GM21737 (cell line): ENCODE measurements around the gene WASHC3.
"Not testable (repeated sequence)": the region's sequence is repeated elsewhere in the genome, so short reads cannot be mapped to it uniquely, and the experiment has no call there.

Experiments used
- ATAC-seq: cut with Tn5 transposase; IDR thresholded peaks from one replicate; pipeline ENCODE4 v1.9.1; 2021; ENCODE audit warnings: mild to moderate bottlenecking, moderate library complexity; ENCODE audit not compliant: unreplicated experiment

WASHC3 gene

DNA sequence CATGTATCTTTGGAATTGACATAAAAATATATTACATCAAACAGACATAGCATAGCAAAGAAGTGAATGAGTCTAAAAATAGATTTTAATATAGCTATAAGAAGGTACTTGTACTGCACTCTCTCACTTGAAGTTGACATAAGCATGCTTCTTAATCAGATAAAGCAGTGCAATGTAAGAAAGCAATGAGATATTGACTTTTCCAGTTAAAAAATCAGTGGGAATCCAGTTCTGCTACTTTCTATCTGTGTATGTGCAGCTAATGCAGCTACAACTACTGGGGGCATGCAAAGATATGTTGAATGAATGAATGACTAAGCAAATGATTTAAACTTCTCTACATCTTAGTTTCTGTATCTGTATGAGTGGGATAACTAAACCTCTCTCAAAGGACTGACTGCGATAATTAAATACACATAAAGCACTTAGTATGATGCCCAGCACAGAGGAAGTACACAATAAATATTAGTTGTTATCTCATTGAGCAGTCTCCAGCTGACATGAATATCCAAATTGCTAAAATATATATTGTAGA, 10.3 kb downstream of the WASHC3 start:
- no peak for ATAC-seq

DNA sequence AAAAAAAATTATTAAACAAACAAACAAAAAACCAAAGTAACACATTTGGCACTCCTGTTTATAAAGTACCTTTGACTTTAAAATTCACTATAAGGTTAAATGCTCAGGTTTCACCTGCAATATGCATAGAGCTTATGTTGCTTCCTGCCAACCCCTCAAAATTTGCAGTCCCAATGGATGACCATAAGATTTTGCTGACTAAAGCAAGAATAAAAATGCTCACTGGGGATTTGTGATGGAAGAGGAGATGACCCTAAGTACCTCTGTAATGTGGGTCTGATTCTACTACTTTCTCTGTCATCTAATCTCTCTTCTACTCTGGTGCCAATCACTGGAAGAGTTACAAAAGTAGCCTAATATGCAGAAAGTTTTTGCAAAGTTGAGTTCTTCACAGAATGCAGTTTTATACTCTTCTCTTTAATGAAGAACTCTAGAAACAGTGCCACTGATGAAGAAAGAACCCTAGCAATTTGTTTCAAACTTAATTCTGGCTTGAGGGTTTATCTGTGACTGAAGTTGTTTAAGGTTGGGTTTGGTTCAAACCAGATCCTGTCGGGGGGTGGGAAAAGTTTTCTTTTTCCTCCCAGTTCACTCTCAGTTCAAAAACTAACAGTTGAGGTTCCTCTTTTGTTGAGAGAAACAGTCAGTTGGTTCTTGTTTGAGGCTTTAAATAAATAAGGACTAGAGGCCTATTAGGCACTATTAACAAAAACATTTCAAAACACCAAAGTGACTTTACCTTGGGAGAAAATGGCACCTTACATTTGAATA, 10.9 kb downstream of the WASHC3 start:
- ATAC-seq = no peak

DNA sequence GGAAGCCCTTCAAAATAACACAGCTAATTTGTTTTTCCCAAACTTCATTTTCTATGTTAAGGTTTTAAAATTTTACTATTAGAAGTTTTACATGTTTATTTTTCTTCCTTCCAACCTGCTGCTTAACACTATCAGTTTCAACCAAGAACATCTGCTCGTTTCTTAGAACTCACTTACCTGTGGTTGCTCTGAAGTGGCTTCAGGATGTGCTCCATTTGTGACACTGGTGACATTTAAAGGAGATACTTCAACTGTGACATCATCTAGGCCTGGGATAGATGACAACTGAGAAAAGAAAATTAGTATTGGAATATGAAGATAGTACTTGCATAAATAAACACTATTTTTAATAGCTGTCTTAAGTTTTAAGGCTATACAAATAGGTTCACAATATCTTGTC, 17.9 kb downstream of the WASHC3 start:
- peak; percentile 72 for ATAC-seq

DNA sequence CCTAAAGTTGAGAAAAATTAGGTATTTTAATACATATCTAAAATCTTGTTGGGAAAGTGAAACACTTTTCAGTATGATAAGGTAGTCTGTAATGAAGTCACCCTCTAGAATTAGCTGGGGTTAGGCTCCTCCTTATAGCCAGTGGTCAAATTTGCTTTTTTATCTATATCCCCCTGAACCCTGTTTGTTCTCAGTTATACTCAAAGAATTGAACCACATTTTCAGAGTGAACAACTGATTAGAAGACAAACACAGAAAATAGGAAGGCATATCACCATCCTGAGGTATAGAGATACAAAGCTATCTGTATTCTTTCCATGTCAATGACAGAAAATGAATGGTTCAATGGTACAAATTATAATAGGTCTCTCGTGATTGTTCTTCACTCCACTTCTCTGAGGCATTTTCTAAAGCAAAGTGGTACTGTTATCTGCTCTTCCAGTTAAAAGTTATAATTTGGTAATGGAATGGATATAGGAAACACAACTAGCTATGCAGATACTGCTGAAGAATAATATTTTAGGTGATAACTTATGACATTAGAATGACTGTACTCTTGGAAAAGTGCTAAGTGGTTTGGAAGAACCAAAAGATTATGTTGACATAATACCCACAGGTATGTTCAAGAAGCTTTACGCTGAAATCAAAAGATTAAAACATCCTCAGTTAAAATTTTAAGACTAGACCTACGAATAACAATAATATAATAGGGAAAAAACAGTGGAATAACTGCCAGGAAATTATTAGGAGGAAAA, 27.6 kb downstream of the WASHC3 start:
- no peak for ATAC-seq

DNA sequence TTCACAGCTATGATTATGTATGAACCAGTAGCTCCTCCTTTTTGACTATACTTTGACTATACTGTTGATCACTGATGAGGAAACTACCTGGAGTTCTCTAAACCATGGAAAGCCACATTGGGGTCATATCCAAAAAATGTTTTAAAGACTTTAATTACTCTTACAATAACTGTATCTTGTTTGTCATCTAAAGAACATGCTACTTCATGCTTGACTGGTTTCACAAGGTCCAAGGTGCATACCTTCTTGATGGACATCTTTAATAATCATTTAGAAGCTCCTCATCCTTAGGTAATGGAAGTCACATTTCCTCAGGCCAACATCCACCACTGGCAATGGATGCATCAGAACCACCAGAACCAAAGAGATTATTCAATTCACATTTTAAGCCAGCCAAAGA, 29.9 kb downstream of the WASHC3 start:
- no peak for ATAC-seq

DNA sequence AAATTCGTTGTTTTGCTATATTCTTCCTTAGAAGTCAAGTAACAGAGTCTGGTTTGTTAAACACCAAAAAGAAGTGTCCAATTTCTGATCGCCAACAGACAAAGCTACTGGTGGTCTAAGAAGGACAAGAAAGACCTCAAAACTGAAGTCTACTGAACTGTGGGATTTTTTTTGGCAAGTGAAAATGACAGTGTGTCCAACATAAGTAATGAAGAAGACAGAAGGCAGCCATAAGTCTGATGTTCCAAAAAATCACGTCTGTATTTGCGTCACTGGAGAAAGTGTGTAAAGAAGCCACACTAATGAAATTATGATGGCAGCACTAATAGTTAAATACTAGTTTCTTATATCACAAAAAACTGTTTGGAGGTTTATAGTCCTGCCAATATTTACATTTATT, 32.6 kb downstream of the WASHC3 start:
- no peak for ATAC-seq

DNA sequence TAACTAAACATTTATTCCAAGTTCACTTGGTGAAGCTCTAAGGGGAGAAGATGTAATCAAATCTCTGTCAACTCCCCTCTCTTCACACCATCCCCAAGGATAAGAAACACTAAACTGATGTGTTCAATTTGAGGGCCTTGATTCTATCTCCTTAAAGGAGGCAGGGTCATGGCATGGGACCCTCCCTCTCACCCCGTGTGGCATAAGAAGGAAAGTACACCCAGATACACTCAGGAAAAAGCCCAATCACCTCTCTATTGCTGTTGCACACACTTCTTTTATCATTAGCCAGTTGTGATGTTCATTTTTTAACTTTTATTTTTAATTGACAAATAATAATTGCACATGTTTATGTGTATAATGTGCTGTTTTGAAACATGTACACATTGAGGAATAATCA, 35.1 kb downstream of the WASHC3 start:
- no peak for ATAC-seq

DNA sequence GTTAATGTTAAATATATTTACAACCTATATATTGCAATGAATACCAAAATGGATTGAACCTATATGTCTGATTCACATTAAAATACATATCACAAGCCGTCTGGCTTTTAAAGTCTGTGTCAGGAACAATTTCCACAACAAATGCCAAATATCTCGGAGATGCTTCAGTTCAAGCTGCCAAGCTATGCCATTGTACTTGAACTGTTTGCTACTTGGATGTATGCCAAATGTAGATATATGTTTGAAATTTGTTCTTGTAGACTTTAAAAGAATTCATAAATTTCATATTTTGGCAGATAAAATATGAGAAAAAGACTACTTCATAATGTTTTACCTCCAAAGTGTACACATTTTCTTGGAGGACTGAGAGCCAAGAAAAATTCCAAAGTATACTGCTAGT, 37.0 kb downstream of the WASHC3 start:
- no peak for ATAC-seq

DNA sequence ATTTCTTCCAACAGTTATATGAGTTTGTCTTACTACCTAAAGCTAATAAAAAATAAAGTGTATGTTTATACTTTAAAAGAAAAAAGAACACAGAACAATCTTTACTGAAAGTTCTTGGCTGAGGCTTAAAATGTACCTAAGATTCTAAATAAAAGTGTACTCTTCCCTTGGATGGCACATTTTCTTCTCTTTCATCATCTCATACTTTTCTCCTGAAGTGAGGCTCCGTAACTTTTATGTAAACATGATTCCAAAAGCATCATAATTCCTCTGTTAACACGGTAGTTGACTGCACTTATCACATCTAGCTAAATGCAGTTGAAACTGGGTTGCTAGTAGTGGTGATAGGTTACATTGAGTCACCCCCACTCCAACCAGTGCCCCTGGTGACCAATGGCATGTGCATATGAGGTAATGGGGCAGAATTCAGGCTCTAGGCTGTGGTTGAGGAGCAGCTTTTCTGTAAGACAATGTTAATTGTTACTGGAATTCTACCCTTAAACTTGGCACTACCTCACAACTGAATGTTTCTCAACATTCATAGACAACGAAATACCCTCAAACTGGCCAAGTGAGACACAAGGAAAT, 38.4 kb downstream of the WASHC3 start:
- ATAC-seq = no peak

DNA sequence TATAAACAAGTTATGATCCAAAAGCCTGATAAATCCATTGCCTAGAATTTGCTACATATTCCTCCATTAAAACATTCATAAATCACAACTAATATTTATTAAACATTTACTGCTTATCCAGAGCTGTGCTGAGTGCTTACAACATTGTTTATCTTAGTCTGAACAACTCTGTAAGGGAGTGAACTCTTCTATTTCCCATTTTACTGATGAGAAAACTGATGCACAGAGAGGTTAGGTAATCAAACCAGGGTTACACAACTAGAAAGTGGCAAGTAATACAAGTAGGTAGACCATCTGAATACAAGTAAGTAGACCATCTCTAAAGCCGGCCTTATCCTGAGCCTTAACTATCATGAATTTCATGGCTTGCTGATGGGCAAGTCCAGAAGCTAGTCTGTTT, 39.5 kb downstream of the WASHC3 start:
- no peak for ATAC-seq

DNA sequence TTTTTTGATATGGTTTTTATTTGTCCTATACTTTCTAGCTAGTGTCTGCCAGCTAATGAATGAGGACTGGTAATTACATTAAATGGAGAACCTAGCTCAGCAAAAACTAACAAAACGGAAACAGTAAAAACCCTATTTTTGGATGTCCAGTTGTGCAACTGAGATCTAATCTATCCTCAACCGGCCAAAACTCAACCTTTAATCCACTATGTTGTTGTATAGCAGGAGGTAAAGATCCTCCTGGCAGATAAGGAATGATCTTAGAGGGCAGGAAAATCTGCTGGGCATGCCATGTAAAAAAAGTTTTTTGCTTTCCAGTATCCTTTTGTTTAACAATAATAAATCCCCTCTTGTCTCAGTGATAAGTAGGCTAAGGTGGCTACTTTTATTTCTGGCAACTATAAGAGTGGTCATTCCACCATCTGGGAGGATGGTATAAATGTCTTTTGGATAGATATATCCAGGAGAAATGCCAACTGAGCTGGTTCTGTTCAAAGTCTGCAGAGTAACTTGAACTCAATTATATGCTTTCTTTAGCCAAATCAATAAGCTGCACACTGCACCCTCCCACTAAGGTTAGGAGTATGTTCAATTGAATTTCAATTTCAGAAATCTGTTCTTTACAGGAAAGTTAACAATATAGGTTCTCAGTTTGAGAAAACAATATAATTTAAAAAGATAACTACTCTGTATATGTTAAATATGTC, 40.1 kb downstream of the WASHC3 start:
- ATAC-seq = no peak

DNA sequence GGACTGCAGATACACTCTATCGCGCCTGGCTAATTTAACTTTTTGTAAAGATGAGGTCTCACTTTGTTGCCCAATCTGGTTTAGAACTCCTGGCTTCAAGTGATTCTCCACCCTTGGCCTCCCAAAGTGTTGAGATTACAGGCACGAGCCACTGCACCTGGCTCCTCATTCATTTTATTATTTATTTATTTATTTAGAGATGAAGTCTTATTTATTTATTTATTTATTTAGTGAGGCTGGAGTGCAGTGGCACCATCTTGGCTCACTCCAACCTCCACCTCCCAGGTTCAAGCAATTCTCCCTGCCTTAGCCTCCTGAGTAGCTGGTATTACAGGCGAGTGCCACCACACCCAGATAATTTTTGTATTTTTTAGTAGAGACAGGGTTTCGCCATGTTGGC, 43.2 kb downstream of the WASHC3 start:
- not testable (repeated sequence) for ATAC-seq

DNA sequence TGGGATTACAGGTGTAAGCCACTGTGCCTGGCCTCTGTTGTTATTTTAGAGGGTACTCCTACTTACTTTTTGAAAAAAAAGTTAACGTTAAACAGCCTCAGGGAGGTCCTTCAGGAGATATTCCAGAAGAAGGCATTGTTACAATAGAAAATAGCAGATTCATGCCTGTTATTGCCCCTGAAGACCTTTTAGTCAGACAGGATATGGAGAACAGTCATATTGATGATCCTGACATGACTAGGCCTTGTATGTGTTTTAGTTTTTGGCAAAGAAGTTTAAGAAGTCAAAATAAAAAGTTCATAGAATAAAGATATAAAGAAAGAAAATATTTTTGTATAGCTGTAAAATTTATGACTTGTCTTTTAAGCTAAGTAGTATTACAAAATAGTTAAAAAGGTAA, 45.3 kb downstream of the WASHC3 start:
- no peak for ATAC-seq

DNA sequence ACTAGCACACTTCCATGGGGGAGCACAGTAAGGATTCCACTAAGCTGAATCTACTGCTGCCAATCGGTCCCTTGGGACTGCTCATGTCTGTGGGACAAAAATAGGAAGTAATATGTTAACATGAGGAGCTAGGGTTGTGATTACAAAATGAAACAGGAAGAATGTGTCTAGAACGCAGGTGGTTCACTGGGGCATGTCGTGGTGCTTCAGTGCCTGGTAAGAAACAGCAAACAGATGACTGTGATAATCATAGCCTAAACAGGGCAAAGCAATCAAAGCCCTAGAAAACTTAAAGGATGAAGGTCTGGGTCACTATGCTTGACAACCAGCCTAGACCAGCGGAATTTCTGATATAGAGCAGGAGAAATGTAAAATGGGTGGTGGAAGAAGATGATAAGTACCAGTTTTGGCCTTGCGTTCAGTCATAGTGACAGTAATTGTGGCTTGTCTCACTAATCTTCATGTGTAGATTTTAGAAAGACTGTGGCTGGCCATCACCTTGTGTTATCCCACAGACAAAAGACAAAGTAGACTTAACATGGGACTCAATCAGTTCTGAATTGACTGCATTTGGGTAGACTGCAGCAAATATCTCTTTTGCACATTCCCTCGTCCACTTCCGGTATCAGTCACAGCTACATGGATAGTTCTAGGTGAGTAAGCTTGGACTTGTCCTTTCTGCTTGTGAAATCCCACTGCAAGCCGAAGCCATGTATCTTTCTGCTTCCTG, 51.4 kb downstream of the WASHC3 start:
- ATAC-seq = peak; percentile 96

DNA sequence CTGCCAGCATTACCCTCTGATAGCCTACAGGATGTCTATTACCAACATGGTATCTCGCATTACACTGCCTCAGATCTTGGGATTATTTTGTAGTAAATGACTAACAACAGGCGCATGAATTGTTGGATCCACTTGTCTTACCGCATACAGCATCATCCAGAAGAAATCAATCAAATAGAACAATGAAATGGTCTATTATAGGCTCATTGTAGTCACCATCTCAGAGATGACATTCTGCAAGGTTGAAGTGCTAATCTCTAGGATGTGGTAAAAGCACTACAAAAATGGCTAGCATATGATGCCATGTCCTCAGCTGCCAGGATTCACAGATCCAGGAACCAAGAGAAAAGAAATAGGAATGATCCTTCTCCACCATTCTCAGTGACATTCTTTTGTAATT, 52.0 kb downstream of the WASHC3 start:
- ATAC-seq = no peak

DNA sequence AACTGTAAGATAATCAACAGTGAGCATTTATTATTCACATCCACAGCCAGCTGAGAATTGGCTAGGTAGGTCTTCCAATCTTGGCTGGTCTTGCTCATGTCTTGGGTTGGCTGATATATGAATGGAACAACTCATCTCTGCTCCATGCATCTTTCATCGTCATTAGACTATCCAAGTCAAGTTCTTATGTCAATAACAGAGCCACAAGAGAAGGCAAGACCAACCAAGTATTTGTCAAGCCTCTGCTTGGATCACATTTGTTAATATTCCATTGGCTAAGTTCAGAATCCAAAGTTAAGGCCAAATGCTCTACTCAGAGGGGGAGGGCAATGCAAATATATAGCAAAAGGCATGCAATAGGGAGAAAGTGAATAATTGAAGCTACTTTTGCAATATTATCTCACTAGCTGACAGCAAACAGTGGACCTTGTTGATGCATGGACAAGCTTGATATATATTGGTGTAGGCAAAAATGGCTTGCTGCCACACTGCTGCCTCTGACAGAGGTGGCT, 53.1 kb downstream of the WASHC3 start:
- no peak for ATAC-seq

DNA sequence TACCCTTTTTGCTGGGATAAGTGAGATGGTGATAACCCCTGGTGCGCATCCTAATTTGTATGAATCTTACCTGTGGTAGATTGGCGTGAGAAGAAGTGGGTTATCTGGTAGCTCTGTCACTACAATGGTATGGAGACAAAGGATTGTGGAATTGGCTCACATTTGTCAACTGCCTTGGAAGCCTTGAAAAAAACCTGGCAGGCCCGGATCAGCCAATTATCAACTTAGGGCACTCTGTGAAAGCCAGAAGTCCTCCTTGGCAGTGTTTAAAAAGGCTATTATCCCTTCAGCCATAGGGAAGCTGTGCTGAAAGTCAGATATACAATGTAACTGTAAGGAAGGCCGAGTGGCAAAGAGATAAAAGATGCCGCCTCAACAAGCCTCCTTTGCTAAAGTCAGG, 56.5 kb downstream of the WASHC3 start:
- no peak for ATAC-seq

DNA sequence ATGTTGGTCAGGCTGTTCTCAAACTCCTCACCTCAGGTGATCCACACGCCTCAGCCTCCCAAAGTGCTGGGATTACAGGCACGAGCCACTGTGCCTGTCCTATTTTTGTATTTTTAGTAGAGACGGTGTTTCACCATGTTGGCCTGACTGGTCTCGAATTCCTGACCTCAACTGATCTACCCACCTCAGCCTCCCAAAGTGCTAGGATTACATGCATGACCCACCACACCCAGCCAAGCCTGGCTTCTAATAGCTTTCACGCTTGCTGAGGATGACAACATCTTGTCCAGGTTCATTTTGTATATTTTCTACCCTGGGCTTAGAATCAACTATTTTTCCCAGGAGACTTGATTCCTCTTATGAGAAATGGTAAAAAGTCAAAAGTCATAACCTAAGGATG, 64.7 kb downstream of the WASHC3 start:
- ATAC-seq = no peak

DNA sequence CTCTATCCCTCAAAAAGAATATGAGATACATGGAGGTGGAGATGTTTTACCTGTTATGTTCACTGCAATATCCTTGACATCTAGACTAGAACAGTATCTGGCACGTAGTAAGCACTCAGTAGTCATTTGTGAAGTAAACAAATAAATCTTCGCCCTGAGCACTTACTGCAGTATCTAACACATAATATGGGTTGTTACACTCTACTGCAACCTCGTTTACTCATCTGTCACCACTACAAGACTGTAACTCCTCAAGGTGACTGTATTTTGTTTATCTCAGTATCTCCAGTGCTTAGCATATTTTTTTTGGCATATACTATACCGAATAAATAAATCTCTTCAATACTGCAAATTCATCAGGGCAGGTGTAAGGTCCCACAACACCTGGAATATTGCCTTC, 66.1 kb downstream of the WASHC3 start:
- ATAC-seq = no peak

DNA sequence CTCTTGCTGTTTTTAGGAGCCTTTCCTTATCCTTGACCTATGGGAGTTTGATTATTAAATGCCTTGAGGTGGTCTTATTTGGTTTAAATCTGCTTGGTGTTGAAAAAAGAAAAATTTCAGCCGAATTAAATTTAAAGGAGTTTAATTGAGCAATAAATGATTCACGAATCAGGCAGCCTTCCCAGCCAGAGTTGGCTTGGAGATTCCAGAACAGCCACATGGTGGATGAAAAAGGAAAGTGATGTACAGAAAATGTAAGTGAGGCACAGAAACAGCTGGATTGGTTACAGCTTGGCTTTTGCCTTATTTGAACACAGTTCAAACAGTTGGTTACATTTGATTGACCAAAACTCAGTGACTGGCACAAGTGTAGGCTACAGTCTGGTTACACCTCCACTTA, 69.7 kb downstream of the WASHC3 start:
- ATAC-seq = no peak
